HepG2 (cell line): ENCODE results near the gene FCN1. TPM values are rescaled to one million over a fixed set of nuclear protein-coding genes. Genes with fewer than 3 reads are reported as not detected.

ENCODE experiments used
- ATAC-seq: fragments of 200-7000 bp; cut with Tn5 transposase; 3 replicates; pipeline ENCODE4 v1.9.1; 2020; ENCODE audit warnings: mild to moderate bottlenecking, moderate library complexity
- BruUV-seq: library from RNA; stranded (reverse); fragments of 400-500 nt; replicated peaks from 2 replicates; lab custom pipeline; 2021; lab: Mats Ljungman, UMichigan
- CTCF ChIA-PET: fragments of 300-600 bp; formaldehyde crosslinking; extraction: SDS; loops from one replicate; lab custom pipeline; 2021; ENCODE audit warnings: low total read pairs, inconsistent platforms, low intra/inter-chr PET ratio; lab: Yijun Ruan, JAX
- POLR2A ChIA-PET: fragments of 350-600 bp; sonication (Branson Sonifier 250); formaldehyde crosslinking; loops from one replicate; lab custom pipeline; 2020; ENCODE audit warnings: antibody characterized with exemption, inconsistent platforms; lab: Yijun Ruan, JAX
- DNase-seq: peaks from one replicate; pipeline ENCODE4 v3.0.0-alpha.2; 2015; ENCODE audit warnings: low spot score
- FAIRE-seq: peaks from 3 replicates; lab custom pipeline; 2011; peaks lifted over from hg19 to GRCh38; lab: Jason Lieb, UNC
- H2AFZ ChIP-seq: one replicate; pipeline ENCODE4 v1.6.1; 2011; ENCODE audit warnings: low read length, inconsistent platforms
- H3K27ac ChIP-seq: fragments of 300-600 bp; 3 replicates; pipeline ENCODE4 v1.8.0; 2011; ENCODE audit warnings: mixed run types, mild to moderate bottlenecking, mixed read lengths, low read length, inconsistent platforms; ENCODE audit not compliant: insufficient read depth; ENCODE audit errors: extremely low read length
- H3K27me3 ChIP-seq, 2 experiments: fragments of 200-600 bp in 1 of 2; 2 replicates in 1 of 2; 3 replicates in 1 of 2; pipeline versions ENCODE4 v1.6.0 to v1.8.0; 2011; ENCODE audit warnings: low read length in 2 of 2, mild to moderate bottlenecking in 2 of 2, moderate library complexity in 2 of 2, inconsistent platforms in 1 of 2; ENCODE audit not compliant: insufficient read depth in 2 of 2, control insufficient read depth in 1 of 2
- H3K36me3 ChIP-seq, 2 experiments: fragments of 200-600 bp in 1 of 2; replicated peaks in 1 of 2; 2 replicates in 1 of 2; 3 replicates in 1 of 2; pipeline versions ENCODE4 v1.5.1 to v1.8.0; 2011; ENCODE audit warnings: low read length in 2 of 2, inconsistent platforms in 1 of 2; ENCODE audit not compliant: insufficient read depth in 2 of 2, control insufficient read depth in 1 of 2
- H3K4me1 ChIP-seq: 2 replicates; pipeline ENCODE4 v1.5.1; 2012; ENCODE audit warnings: low read length, inconsistent platforms; ENCODE audit not compliant: insufficient read depth
- H3K4me2 ChIP-seq: 2 replicates; pipeline ENCODE4 v1.6.0; 2011; ENCODE audit warnings: low read depth, low read length, inconsistent platforms
- H3K4me3 ChIP-seq, 3 experiments: fragments of 200-600 bp in 1 of 3; sonication (generic), shearing (Covaris generic) in 1 of 3; replicated peaks in 1 of 3; 2 replicates each; pipeline ENCODE4 v1.5.1; 2011 to 2016; ENCODE audit warnings: low read length in 3 of 3, inconsistent platforms in 2 of 3, low read depth in 2 of 3, mild to moderate bottlenecking in 2 of 3, control low read depth in 1 of 3, mixed read lengths in 1 of 3; ENCODE audit not compliant: insufficient read depth in 1 of 3
- H3K79me2 ChIP-seq: one replicate; pipeline ENCODE4 v1.6.1; 2011; ENCODE audit warnings: low read length, inconsistent platforms; ENCODE audit not compliant: insufficient read depth
- H3K9ac ChIP-seq: 2 replicates; pipeline ENCODE4 v1.6.0; 2011; ENCODE audit warnings: mild to moderate bottlenecking, low read depth, low read length, inconsistent platforms; ENCODE audit not compliant: insufficient read depth
- H3K9me3 ChIP-seq: 2 replicates; pipeline ENCODE4 v1.5.1; 2012; ENCODE audit warnings: mild to moderate bottlenecking, low read length
- H4K20me1 ChIP-seq: 2 replicates; pipeline ENCODE4 v1.6.0; 2011; ENCODE audit warnings: inconsistent platforms, mild to moderate bottlenecking, low read length, moderate library complexity; ENCODE audit not compliant: insufficient read depth
- GABPB1 ChIP-seq: IDR thresholded peaks from 2 replicates; pipeline ENCODE4 v1.6.1; 2016; ENCODE audit warnings: mild to moderate bottlenecking, missing genetic modification reagents, moderate library complexity, missing compliant biosample characterization
- GMEB1 ChIP-seq: sonication (generic); formaldehyde crosslinking; IDR thresholded peaks from 2 replicates; pipeline ENCODE4 v1.5.1; 2020; ENCODE audit warnings: missing genetic modification reagents, mild to moderate bottlenecking, borderline replicate concordance
- ISX ChIP-seq: sonication (generic); formaldehyde crosslinking; conservative IDR thresholded peaks from 2 replicates; pipeline ENCODE4 v1.5.0; 2020; ENCODE audit warnings: missing genetic modification reagents
- MAZ ChIP-seq, 2 experiments: sonication (generic) in 1 of 2; formaldehyde crosslinking in 1 of 2; IDR thresholded peaks; 2 replicates each; pipeline versions ENCODE4 v1.5.0 to v1.6.1; 2012 to 2020; ENCODE audit warnings: low read depth in 2 of 2, mild to moderate bottlenecking in 2 of 2, borderline replicate concordance in 1 of 2, improper control_type of control experiment in 1 of 2, low read length in 1 of 2, missing genetic modification reagents in 1 of 2, moderate library complexity in 1 of 2
- SMYD3 ChIP-seq: sonication (generic); formaldehyde crosslinking; IDR thresholded peaks from 2 replicates; pipeline ENCODE4 v1.8.1; 2023; ENCODE audit warnings: mild to moderate bottlenecking, missing genetic modification reagents
- SP5 ChIP-seq: IDR thresholded peaks from 2 replicates; pipeline ENCODE4 v1.6.1; 2016; ENCODE audit warnings: low read depth, borderline replicate concordance
- ZBTB33 ChIP-seq: sonication (generic); formaldehyde crosslinking; IDR thresholded peaks from 2 replicates; pipeline ENCODE4 v1.4.0; 2020; ENCODE audit warnings: missing genetic modification reagents
- ZKSCAN8 ChIP-seq: IDR thresholded peaks from 2 replicates; pipeline ENCODE4 v1.6.1; 2016; ENCODE audit warnings: borderline replicate concordance, missing genetic modification reagents, missing compliant biosample characterization
- ZNF501 ChIP-seq: sonication (generic); formaldehyde crosslinking; IDR thresholded peaks from 2 replicates; pipeline ENCODE4 v1.5.1; 2020; ENCODE audit warnings: mild to moderate bottlenecking, moderate library complexity, missing genetic modification reagents
- ZNF652 ChIP-seq: IDR thresholded peaks from 2 replicates; pipeline ENCODE4 v1.6.1; 2016; ENCODE audit warnings: low read depth, borderline replicate concordance
- WGBS: methylation state at CpG from one replicate; pipeline ENCODE4 v1.1.6; 2017; ENCODE audit warnings: low lambda C conversion rate; 5-methylcytosine and 5-hydroxymethylcytosine counted together
- in situ Hi-C: cut with HindIII; loops from 2 replicates; pipeline ENCODE4 v1.10.0; 2017; ENCODE audit warnings: low pct_unique_long_range_greater_than_20kb; ENCODE audit not compliant: extremely low pct_ligation_motif_present
- intact Hi-C: fragments of 100-400 bp; cut with micrococcal nuclease; formaldehyde crosslinking; loops from one replicate; pipeline ENCODE4 v1.10.0; 2022; ENCODE audit not compliant: unreplicated experiment
- polyA plus RNA-seq, 8 experiments: library from polyadenylated mRNA; depleted of rRNA in 3 of 8; stranded (reverse) in 7 of 8; unstranded in 1 of 8; fragments of >200 nt; fragmentation: Illumina TruSeq in 4 of 8; extraction: Trizol in 4 of 8; gene quantifications; 2 replicates each; pipeline versions ENCODE4 v1.2.1 to v1.2.3, GENCODE V29; 2011 to 2016; ENCODE audit warnings: low read depth in 4 of 8, missing spikeins in 1 of 8, mixed read lengths in 1 of 8; ENCODE audit not compliant: insufficient read depth in 1 of 8
- total RNA-seq, 5 experiments: library from RNA; depleted of rRNA; stranded (reverse); fragments of >200 nt; fragmentation: Illumina TruSeq; extraction: Trizol; gene quantifications; 2 replicates each; pipeline ENCODE4 v1.2.3, GENCODE V29; 2016; ENCODE audit warnings: low read depth in 1 of 5

The FCN1 gene
- total and polyA plus RNA-seq, 2 of the 13 experiments (the other 11 are each of a cell fraction or from before 2014, with no cell fraction given) = not detected

GRCh38 chr9:134944351-134944802, 26.7 kb upstream of the FCN1 start:
- H3K9ac ChIP-seq = no peak overlapping the region
- no peaks in the 10 kb centered on the region for H3K79me2 ChIP-seq
- ATAC-seq = no peak
- no peak for FAIRE-seq
- 0 out of 2 replicates have a peak, but pooled peaks cover 2% of the 10 kb centered on the region for H4K20me1 ChIP-seq
- POLR2A ChIA-PET = no interaction called here
- H3K27ac ChIP-seq = no peak overlapping the region
- in situ Hi-C loops = no loop called here
- H3K27me3 ChIP-seq = peaks cover 5 to 37% of the 10 kb centered on the region in 2 experiments; a peak in 4 of 5 replicates
- intact Hi-C loops = no loop called here
- H3K4me2 ChIP-seq = no peak overlapping the region
- WGBS = 7% methylated on average over 11 of the region's 14 CpGs
- H2AFZ ChIP-seq = no peak overlapping the region
- TF ChIP-seq ZKSCAN8 (CRISPR knock-in tag) (no peak), ZNF501 (CRISPR knock-in tag) (no peak), GABPB1 (CRISPR knock-in tag) (no peak), ISX (CRISPR knock-in tag) (no peak), GMEB1 (no peak), ZBTB33 (no peak), SMYD3 (no peak), MAZ (IDR thresholded peaks at IDR 0.05; ENCODE audit: borderline replicate concordance, low read depth, low read length) (no peak), MAZ (CRISPR knock-in tag; IDR thresholded peaks at IDR 0.05; ENCODE audit: low read depth) (no peak), ZNF652 (CRISPR knock-in tag) (no peak), SP5 (CRISPR knock-in tag) (no peak)
- H3K4me1 ChIP-seq = no peaks in the 10 kb centered on the region
- CTCF ChIA-PET = no interaction called here
- H3K4me3 ChIP-seq = no peak overlapping the region
- DNase-seq = no peak
- no TSS peak for BruUV-seq
- H3K36me3 ChIP-seq = no peaks in the 10 kb centered on the region
- no peaks in the 10 kb centered on the region for H3K9me3 ChIP-seq
